ENCODE results near the gene RPS6KA2.
A peak's percentile ranks its signal among the peaks of the same experiment; 100 is the strongest.
"Not testable (repeated sequence)": the region's sequence is repeated elsewhere in the genome, so short reads cannot be mapped to it uniquely, and the experiment has no call there.

RPS6KA2 gene

GRCh38 chr6:166410426-166410935 lies 216.6 kb downstream of the RPS6KA2 start:
- no peak for DNase-seq

- no peak for DNase-seq
These were observed 217.9 kb downstream of the RPS6KA2 start for GRCh38 chr6:166408936-166409755.

GRCh38 chr6:166406197-166406596 lies 220.9 kb downstream of the RPS6KA2 start:
- no peak for DNase-seq

- DNase-seq: no peak
These were observed 221.7 kb downstream of the RPS6KA2 start for GRCh38 chr6:166405386-166405785.

GRCh38 chr6:166402582-166403277 lies 224.3 kb downstream of the RPS6KA2 start:
- DNase-seq: no peak

- DNase-seq: peak; percentile 22
These were observed 226.3 kb downstream of the RPS6KA2 start for GRCh38 chr6:166400649-166401250.

GRCh38 chr6:166400181-166400580 lies 226.9 kb downstream of the RPS6KA2 start:
- no peak for DNase-seq

- DNase-seq: no peak
These were observed 228.7 kb downstream of the RPS6KA2 start for GRCh38 chr6:166398348-166398747.

- DNase-seq: no peak
These were observed 229.2 kb downstream of the RPS6KA2 start for GRCh38 chr6:166397849-166398248.

GRCh38 chr6:166395778-166396177 lies 231.3 kb downstream of the RPS6KA2 start:
- no peak for DNase-seq

- DNase-seq: no peak
These were observed 231.7 kb downstream of the RPS6KA2 start for GRCh38 chr6:166395351-166395750.

- no peak for DNase-seq
These were observed 232.8 kb downstream of the RPS6KA2 start for GRCh38 chr6:166394036-166394892.

GRCh38 chr6:166393535-166393823 lies 233.6 kb downstream of the RPS6KA2 start:
- no peak for DNase-seq

- DNase-seq: not testable (repeated sequence)
These were observed 234.1 kb downstream of the RPS6KA2 start for GRCh38 chr6:166392755-166393534.

- no peak for DNase-seq
These were observed 237.9 kb downstream of the RPS6KA2 start for GRCh38 chr6:166389119-166389518.

- no peak for DNase-seq
These were observed 238.6 kb downstream of the RPS6KA2 start for GRCh38 chr6:166388290-166389004.

GRCh38 chr6:166387642-166388289 lies 239.3 kb downstream of the RPS6KA2 start:
- no peak for DNase-seq

GRCh38 chr6:166387098-166387497 lies 240.0 kb downstream of the RPS6KA2 start:
- DNase-seq: not testable (repeated sequence)

GRCh38 chr6:166386111-166386510 lies 240.9 kb downstream of the RPS6KA2 start:
- no peak for DNase-seq

GRCh38 chr6:166383802-166384363 lies 243.2 kb downstream of the RPS6KA2 start:
- DNase-seq: not testable (repeated sequence)

Measured in NCI-H1694 treated with DMSO at 0.1 percent for 48 hours (cell line).